ENCODE measurements around the gene RPH3AL.
"Not testable (repeated sequence)": the region's sequence is repeated elsewhere in the genome, so short reads cannot be mapped to it uniquely, and the experiment has no call there.

RPH3AL gene

DNA sequence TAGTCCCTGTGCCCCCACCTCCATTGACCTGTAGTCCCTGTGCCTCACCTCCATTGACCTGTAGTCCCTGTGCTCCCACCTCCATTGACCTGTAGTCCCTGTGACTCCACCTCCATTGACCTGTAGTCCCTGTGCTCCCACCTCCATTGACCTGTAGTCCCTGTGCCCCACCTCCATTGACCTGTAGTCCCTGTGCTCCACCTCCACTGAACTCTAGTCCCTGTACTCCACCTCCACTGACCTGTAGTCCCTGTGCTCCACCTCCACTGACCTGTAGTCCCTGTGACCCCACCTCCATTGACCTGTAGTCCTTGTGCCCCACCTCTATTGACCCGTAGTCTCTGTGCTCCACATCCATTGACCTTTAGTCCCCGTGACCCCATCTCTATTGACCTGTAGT lies 37.2 kb downstream of the RPH3AL start:
- not testable (repeated sequence) for DNase-seq

DNA sequence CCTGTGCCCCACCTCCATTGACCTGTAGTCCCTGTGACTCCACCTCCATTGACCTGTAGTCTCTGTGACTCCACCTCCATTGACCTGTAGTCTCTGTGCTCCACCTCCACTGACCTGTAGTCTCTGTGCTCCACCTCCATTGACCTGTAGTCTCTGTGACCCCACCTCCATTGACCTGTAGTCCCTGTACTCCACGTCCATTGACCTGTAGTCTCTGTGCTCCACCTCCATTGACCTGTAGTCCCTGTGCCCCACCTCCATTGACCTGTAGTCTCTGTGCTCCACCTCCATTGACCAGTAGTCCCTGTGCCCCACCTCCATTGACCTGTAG lies 38.0 kb downstream of the RPH3AL start:
- not testable (repeated sequence) for DNase-seq

DNA sequence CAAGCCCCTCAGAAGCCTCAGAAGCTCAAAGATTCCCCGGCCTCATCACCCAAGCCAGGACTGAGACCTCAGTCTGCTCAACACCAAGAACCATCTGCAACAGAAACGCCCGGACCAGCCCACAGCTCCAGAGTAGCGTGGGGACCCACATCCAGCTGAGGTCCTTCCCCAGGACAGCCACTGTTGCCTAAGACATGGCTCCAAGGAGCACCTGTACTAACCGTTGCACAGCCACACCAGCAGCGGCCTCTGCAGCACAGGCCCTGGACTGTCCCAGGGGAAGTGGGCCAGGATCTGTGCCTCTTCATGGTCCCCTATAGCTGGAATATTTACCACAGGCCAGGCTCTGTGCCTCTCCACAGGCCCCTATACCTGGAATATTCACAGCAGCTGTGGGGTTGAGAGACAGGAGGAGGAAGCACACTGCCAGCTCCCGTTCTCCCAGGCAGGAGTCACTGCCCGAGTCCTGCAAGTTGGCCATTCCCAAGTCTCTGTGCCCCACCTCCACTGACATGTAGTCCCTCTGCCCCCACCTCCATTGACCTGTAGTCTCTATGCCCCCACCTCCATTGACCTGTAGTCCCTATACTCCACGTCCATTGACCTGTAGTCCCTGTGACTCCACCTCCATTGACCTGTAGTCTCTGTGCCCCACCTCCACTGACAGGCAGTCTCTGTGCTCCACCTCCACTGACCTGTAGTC lies 38.5 kb downstream of the RPH3AL start:
- no peak for DNase-seq

DNA sequence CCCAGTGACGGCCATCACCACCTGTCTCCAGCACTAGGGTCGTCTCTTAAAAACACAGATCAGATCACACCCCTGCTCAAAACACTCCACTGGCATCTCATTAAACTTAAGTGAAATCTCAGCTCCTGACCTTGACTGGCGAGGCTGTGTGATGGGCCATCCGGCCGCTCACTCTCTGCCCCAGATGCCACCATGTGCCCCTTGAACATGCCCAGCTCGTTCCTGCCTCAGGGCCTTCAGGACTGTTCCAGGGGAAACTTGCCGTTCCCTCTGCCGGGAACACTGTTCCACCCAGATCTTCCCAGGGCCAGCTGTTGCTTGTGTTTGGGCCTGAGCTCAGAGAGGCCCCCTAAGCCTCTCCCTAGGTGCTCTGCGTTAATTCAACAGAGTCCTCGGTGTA lies 39.4 kb downstream of the RPH3AL start:
- no peak for DNase-seq

DNA sequence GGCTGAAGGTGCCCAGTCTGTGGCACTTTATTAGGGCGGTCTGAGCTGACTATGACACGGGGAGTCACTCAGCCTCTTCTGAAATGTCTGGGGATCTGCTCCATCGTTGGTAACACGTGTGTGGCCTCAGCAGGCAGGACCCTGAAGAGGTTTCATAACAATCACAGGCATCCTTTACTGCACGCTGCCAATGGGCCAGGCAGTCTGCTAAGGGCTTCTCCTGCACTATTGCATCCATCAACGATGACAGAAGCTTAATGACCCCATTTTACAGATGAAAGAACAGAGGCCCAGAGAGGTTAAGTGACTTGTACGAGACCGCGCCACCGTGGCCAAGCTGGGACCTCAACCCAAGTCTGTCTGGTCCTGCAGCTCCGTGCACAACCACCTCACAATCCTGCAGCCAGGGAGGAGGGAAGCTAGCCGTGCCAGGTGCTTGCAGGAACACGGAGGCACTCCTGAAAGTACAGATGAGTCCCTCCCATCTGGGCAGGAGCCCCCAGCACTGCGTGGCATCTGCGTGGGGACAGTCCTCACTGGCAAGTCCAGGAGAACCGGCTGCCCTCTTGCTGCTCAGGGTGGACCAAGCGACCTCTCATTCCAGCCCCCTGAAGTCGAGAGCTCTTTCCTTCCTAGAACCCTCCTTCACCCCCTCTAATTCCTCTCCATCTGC lies 40.0 kb downstream of the RPH3AL start:
- no peak for DNase-seq

DNA sequence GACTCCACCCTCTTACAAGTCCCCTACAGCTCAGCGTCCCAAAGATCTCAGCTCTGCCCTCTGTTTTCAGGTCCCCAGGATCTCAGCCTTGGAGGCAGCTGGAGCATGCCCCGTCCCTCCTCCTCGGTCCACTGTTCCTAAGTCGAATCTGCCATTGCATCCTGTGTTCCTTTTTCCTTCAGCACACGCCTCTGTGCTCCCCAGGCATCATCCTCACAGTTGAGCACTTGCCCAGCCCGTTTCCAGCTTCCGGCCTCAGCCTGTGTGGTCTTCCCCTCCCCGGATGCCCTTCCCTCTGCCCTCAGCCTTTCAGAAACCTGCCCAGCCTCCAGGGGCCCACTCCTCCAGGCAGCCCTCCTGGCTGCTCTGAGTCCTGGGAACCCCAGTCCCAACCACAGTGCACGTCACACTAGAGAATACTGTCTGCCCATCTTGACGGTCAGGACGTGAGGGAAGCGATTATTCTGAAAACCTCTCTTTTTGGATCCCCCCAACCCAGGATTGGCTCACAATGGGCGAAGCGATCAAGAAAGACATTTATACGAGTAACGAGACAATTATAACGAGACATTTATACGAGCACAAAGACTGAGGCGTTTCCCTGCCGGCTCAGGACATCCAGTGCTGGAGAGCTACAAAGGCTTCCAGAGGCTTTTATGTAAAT lies 41.4 kb downstream of the RPH3AL start:
- no peak for DNase-seq

DNA sequence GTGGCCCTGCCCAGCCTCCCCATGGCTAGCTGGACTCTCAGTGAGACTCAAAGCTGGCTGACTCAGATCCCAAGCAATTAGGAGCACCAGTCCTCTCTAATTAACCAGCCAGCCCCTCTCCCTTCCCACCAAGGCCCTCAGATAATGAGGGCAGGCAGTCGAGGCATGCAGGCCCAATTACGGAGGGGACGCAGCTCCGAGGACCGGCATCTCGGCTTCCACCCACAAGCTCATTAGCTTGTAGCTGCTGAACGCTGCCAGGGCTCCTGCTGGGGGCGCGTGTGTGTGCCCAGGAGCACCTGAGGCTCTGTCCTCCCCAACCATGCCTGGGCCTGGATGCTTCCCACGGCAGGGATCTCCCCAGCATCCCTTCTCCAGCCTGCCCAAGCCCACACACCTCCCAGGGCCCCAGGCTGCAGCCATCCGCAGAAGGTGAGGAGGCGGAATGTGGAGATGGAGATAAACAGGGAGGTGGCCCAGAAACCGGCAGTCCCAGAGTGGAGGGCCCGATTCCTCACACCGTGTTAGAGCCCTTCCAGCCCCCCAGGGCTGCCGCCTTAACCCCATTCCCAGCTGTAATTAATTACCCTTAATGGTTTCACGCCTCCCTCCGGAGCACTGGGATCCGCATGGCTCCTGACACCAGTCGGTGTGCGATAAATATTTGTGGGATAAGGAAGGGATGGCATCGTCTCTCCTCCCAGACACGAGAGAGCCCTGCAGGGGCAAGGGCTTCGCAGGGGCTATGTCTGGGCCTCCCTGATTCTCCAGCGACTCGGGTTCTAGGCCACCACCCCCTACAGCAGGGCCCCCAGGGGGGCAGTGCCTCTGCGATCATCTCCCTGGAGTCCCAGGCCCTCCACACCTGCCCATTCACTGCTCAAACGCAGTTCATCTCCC lies 42.2 kb downstream of the RPH3AL start:
- DNase-seq: no peak

DNA sequence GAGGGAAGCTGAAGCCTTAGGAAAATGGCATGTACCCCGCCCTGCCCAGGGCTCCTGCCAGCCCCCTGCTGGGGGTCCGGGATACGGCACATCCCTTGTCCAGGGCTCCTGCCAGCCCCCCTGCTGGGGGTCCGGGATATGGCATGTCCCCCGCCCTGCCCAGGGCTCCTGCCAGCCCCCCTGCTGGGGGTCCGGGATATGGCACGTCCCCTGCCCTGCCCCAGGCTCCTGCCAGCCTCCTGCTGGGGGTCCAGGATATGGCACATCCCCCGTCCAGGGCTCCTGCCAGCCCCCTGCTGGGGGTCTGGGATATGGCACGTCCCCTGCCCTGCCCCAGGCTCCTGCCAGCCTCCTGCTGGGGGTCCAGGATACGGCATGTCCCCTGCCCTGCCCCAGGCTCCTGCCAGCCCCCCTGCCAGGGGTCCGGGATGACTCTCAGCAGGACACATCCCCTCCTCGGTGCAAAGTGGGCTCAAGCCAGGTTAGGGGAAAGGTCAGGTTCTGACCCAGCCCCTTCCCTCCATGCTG lies 43.2 kb downstream of the RPH3AL start:
- DNase-seq: no peak

DNA sequence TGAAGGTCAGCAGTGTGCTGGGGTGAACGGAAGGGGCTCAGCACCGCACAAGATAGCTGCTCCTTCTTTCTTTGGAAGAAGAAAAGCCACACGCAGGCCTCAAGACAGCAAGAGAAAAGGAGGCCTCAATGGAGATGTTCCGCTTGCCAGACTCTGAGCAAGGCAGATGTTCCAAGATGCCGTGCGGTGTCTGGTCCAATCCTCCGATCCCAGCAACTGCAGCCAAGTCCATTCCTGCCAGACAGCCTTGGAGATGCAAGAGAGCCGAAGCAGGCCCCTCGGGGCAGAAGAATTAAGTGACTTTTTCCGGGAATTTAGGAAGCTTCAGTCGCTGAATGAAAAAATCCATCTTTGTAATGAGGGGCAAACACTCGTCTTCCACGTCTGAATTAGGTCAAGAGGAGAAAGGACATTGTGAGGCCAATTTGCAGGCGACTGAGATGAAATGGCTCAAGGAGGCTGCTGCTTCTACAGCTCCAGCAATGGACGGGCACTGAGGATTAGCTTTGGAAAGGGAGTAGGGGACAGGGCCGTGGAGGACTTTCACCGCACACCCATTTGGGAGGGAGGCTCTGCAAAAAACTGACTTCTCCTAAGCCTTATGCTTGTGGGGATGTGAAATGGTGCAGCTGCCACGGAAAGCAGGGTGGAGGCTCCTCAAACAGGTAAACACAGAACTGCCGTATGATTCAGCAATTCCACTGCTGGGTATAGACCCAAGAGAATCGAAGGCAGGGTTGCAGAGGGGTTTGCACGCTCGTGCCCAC lies 44.7 kb downstream of the RPH3AL start:
- DNase-seq: no peak

DNA sequence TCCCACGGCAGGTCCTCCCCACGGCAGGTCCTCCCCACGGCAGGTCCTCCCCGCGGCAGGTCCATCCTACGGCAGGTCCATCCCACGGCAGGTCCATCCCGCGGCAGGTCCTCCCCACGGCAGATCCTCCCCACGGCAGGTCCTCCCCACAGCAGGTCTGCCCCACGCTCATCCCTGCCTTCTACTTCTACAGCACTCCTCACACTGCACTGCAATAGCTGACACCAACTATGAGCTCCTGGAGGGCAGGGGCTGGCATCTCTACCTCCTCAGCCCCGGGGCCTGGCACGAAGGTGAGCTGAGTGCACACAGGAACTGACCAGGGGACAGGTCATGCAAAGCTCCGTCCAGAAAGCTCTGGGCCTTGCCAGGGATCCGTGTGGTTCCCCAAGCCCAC lies 45.3 kb downstream of the RPH3AL start:
- no peak for DNase-seq

DNA sequence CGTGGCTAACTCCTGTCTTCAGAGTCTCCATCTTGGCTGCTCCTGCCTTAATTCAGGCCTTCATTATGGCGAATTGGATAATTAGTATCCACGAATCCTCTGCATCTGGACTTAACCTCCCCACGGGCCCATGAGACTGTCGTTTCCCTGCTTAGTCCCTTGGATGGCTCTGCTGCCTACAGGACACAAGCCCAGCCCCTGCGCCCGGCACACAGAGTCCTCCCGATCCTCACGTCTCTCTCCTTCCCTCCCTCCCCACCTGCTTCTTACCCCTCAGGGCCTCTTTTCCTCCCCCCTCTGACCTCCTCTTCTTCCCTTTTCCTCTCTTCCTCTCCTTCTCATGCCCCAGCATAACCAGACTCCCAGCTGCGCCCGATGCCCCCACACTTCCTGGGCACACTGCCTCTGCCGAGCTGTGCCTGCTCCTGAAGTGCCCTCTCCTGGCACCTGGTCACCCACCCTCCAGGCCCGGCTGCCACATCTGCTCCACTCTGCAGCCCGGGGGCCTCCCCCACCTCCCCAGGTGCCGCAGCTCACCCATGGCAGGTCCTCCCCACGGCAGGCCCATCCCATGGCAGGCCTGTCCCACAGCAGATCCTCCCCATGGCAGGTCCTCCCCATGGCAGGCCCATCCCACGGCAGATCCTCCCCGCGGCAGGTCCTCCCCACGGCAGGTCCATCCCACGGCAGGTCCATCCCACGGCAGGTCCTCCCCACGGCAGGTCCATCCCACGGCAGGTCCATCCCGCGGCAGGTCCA lies 45.9 kb downstream of the RPH3AL start:
- no peak for DNase-seq

DNA sequence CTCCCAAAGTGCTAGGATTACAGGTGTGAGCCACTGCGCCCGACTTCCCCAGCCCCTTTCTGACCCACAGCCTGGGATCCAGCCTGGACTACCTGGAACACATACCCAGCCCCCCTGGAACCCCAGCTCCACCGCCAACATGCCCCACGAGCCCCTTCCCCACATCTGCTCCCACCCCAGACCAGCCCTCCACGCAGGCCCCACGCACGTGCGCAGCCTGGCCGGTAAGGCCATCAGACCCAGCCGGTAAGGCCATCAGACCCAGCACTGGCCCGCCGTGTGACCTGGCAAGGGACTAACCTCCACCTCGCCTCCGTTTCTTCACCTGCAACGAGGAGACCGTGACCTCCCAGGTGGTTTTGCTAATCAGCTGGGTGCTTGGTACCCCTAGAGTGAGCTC lies 46.5 kb downstream of the RPH3AL start:
- no peak for DNase-seq

DNA sequence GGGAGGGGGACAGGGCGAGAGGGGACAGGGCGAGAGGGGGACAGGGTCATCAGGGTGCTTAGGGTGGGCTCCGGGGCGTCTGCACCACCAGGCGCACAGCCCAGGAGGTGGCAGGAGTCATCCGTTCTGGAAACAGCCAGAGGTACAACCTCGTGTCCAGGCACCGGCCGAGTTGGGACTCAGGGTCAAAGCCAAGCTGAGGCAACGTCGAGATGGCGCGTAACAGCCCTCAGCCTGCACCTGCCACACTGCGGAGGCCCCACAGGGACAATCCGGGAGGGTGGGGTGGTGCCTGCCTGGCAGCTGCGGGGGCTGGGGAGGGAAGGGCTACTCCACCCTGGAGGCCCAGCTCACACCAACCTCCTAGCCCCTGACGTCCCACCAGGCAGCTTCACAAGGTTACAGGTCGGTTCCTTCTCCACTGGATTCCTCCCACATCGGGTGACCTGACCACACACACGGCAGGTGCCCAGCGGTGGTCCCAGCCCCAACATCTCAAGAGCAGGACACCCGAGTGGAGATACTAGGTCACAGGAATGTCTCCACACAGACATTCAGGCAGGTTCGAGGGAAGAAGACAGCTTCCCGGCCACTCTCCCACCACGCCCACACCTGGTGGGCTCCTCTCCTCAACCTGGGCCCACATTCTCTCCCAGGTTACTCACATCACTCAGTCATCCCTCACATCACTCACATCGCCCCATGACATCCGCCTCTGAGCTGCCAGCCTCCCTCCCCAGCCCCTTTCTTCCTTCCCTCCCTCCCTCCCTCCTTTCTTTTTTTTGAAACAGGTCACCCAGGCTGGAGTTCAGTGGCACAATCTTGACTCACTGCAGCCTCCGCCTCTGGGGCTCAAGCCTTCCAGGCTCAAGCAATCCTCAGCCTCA lies 47.3 kb downstream of the RPH3AL start:
- no peak for DNase-seq

DNA sequence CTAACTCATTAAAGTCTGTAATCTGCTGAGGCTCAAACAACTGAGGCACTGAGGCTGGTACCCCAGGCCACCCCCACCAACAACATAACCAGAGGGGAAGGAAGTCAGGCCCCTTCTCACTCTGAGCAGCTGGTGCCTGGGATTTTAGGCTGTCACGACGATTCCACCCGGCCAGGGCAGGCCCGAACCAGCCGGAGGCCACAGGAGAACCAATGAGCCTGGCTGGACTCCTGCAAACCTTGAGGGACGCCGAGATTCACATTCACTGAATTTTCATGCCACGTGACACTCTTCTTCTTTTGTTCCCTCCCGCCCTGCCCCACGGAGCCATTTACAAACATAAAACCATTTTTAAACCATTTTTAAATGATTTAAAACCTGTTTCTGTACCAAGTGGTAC lies 48.1 kb downstream of the RPH3AL start:
- DNase-seq: no peak

DNA sequence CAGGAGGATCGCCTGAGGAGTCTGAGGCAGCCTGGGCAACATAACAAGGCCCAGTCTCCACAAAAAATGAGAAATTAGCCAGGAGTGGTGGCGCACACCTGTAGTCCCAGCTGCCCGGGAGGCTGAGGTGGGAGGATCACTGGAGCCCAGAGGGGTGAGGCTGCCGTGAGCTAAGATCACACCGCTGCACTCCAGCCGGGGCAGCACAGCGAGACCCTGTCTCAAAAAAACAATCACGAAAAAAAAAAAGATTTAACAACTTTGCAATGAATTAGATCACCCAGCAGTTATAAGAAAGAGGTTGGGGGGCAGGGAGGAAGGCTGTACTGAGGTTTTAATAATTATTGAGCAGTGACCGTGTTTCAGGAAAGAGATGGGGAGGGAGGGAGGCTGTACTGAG lies 49.4 kb downstream of the RPH3AL start:
- DNase-seq: no peak

DNA sequence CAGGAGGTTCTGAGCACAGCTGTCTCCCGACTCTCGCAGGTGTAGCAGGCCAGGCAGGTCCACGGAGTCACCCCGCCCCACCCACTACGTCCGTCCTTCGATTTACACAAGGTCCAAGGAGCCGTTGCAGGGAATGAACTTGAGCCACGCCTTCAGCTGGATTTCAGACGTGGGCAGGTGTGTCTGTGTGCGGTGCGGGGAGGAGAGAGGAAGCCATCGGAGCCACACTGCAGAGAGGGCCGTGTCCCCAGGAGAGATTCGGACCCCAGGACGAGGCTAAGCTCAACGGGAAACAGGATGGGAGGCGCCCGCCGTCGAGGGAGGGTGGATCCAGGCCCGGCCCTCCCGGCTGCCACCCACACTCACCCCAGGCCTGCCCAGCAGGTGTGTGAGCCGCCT lies 50.3 kb downstream of the RPH3AL start:
- DNase-seq: no peak

DNA sequence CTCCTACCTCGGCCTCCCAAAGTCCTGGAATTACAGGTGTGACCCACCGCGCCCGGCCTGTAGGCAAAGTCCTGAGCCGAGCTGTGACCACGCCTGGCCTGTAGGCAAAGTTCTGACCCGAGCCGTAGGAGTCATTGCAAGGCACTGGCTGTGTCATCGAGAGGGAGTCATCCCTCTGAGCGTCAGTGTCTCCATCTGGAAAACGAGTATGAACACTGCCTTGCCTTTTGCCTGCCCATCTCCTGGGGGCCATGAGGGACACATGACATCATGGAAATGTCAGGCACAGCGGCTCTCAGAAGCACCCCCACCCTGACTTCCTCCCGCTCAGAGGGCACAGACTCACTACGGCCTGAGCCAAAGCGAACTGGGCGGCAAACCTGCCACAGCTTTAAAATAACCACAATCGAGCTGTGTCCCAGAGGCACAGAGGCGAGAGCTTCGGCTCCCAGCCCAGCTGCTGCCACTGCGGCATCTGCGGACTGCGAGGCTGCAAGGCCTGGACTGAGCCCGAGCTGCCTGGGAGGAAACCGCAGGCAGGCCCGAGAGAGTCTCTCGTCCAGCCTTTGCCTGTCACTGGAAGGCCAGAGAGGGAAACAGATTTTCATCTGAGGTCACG lies 50.8 kb downstream of the RPH3AL start:
- no peak for DNase-seq

DNA sequence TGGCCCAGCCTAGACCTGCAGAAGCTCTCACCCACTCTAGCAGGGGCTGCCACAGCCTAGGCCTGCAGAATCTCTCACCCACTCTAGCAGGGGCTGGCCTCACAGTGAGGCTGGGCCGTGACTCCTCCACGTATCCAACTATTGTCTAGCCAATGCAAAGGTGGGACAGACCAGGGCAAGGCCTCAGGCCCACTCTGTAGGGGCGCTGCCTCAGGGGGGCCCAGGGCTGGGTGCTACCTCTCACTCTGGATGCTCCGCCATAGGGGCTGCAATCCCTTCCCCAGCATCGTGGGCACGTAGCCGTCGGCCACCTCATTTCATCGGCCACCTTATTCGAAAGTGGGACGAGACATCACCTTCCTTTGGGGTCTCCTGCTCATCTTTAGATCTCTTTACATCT lies 51.7 kb downstream of the RPH3AL start:
- no peak for DNase-seq

DNA sequence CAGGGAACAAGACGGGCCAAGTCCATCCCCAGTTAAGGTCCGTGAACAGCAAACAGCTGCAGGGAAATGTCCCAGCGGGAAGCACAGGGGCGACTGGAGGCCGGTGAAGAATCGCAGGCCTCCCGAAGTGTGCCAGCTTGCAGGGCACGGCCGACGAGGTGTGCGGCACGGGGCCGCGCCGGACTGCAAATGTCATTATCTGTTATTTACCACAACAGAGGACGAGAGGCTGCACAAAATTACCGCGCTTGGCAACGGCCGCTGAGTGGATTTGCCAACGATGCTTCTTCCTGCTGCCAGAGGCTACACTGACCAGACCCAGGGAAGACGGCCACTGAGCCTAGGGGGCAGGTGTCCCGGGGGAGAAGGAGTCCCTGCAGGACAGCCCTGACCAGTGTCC lies 53.1 kb downstream of the RPH3AL start:
- no peak for DNase-seq
